GM20000 (cell line): ENCODE results near the gene SYNPO2.

Source experiments
- DNase-seq: peaks from one replicate; pipeline ENCODE4 v3.0.0; 2012; ENCODE audit warnings: low spot score
- CTCF ChIP-seq: IDR thresholded peaks from 2 replicates; pipeline ENCODE4 v1.5.1; 2012; ENCODE audit warnings: mild to moderate bottlenecking, control low read depth; ENCODE audit errors: extremely low read depth, missing control alignments

The SYNPO2 gene

GRCh38 chr4:119068529-119068962 lies 179.9 kb downstream of the SYNPO2 start:
- no peak for DNase-seq
- TF ChIP-seq CTCF, result no peak

- DNase-seq, result no peak
- TF ChIP-seq CTCF, result no peak
Measured at GRCh38 chr4:119070301-119070700, 181.6 kb downstream of the SYNPO2 start.

- DNase-seq, result no peak
- no peak for TF ChIP-seq CTCF
Measured at GRCh38 chr4:119080721-119081541, 192.3 kb downstream of the SYNPO2 start.

GRCh38 chr4:119081542-119081859 lies 192.8 kb downstream of the SYNPO2 start:
- no peak for DNase-seq
- no peak for TF ChIP-seq CTCF

- TF ChIP-seq CTCF, result no peak
Measured at GRCh38 chr4:119081943-119082342, 193.3 kb downstream of the SYNPO2 start.

GRCh38 chr4:119082661-119083060 lies 194.0 kb downstream of the SYNPO2 start:
- no peak for DNase-seq
- no peak for TF ChIP-seq CTCF

More at GRCh38 chr4:119081943-119082342, 193.3 kb downstream of the SYNPO2 start:
- DNase-seq, result no peak

- DNase-seq, result no peak
- no peak for TF ChIP-seq CTCF
Measured at GRCh38 chr4:119084513-119084912, 195.9 kb downstream of the SYNPO2 start.
